NCI-H128 (cell line): ENCODE measurements around the gene WDHD1.
"Not testable (repeated sequence)": the region's sequence is repeated elsewhere in the genome, so short reads cannot be mapped to it uniquely, and the experiment has no call there.

Source experiments
- DNase-seq: peaks from one replicate; lab custom pipeline; 2025; ENCODE audit not compliant: unreplicated experiment; lab: John Stamatoyannopoulos, UW

WDHD1 gene

GRCh38 chr14:54909817-54910558, 116.9 kb downstream of the WDHD1 start:
- DNase-seq = no peak

GRCh38 chr14:54908973-54909372, 117.9 kb downstream of the WDHD1 start:
- not testable (repeated sequence) for DNase-seq

- no peak for DNase-seq
Observed at GRCh38 chr14:54908190-54908589, 118.7 kb downstream of the WDHD1 start.

GRCh38 chr14:54906075-54906474, 120.8 kb downstream of the WDHD1 start:
- no peak for DNase-seq

GRCh38 chr14:54902521-54903420, 124.1 kb downstream of the WDHD1 start, which contains the start of gene GCH1:
Gene GCH1 (minus strand): TSS chr14:54902826. CDS start chr14:54902663, 163 bp downstream.
- DNase-seq = peak; percentile 76

GRCh38 chr14:54902143-54902520, 124.8 kb downstream of the WDHD1 start:
- DNase-seq = no peak

GRCh38 chr14:54901380-54902142, 125.3 kb downstream of the WDHD1 start:
- DNase-seq = no peak

- DNase-seq = no peak
Observed at GRCh38 chr14:54899573-54899972, 127.3 kb downstream of the WDHD1 start.

GRCh38 chr14:54897809-54898555, 128.9 kb downstream of the WDHD1 start:
- not testable (repeated sequence) for DNase-seq

GRCh38 chr14:54895683-54896082, 131.2 kb downstream of the WDHD1 start:
- DNase-seq = no peak

- DNase-seq = no peak
Observed at GRCh38 chr14:54894995-54895394, 131.9 kb downstream of the WDHD1 start.

GRCh38 chr14:54893151-54893760, 133.6 kb downstream of the WDHD1 start:
- DNase-seq = no peak

GRCh38 chr14:54891471-54892245, 135.2 kb downstream of the WDHD1 start:
- DNase-seq = no peak

GRCh38 chr14:54890788-54891187, 136.1 kb downstream of the WDHD1 start:
- no peak for DNase-seq

- no peak for DNase-seq
Observed at GRCh38 chr14:54889919-54890318, 137.0 kb downstream of the WDHD1 start.
